Measurements from ENCODE around the gene KLHL40.

DNA sequence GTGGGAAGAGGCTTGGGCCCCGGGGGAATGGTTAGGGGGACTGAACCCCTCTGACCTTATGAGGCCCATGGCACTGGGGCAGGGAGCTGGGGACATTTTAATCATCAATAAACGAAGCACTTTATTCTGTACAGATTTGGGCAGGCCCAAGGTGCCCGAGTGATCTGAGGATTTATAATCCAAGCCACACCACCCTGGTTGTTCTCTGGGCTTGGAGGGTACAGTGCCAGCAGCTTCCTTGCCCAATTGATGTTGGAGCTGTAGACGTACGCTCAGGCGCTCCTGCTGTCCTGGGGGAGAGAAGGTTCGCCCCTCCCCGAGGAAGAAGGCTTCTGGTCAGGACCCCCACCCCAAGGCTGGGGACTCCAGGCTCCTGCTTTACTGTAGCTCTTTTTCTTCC is 19.3 kb upstream of the KLHL40 start:
- TF ChIP-seq, protein P1, sequence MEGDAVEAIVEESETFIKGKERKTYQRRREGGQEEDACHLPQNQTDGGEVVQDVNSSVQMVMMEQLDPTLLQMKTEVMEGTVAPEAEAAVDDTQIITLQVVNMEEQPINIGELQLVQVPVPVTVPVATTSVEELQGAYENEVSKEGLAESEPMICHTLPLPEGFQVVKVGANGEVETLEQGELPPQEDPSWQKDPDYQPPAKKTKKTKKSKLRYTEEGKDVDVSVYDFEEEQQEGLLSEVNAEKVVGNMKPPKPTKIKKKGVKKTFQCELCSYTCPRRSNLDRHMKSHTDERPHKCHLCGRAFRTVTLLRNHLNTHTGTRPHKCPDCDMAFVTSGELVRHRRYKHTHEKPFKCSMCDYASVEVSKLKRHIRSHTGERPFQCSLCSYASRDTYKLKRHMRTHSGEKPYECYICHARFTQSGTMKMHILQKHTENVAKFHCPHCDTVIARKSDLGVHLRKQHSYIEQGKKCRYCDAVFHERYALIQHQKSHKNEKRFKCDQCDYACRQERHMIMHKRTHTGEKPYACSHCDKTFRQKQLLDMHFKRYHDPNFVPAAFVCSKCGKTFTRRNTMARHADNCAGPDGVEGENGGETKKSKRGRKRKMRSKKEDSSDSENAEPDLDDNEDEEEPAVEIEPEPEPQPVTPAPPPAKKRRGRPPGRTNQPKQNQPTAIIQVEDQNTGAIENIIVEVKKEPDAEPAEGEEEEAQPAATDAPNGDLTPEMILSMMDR (IDR thresholded peaks at IDR 0.05; ENCODE audit: extremely low read depth in 1 of 2, insufficient read depth in 1 of 2, low read depth in 1 of 2, low read length in 2 of 2): no peak
- TF ChIP-seq POLR2A (IDR thresholded peaks at IDR 0.05; ENCODE audit: low read depth, low read length) (peak; percentile 16), JUN (IDR thresholded peaks at IDR 0.05; ENCODE audit: borderline replicate concordance, insufficient read depth, insufficient read length, low read depth) (no peak), POLR2AphosphoS5 (IDR thresholded peaks at IDR 0.05; ENCODE audit: insufficient read depth, low read depth, low read length) (no peak), FOS (IDR thresholded peaks at IDR 0.05; ENCODE audit: borderline replicate concordance, insufficient read depth, low read length) (no peak), EZH2 (IDR thresholded peaks at IDR 0.05; ENCODE audit: borderline replicate concordance, low read depth, low read length, severe bottlenecking) (no peak), MYC (IDR thresholded peaks at IDR 0.05; ENCODE audit: low read depth, low read length) (no peak)
- TF ChIP-seq, protein P2, sequence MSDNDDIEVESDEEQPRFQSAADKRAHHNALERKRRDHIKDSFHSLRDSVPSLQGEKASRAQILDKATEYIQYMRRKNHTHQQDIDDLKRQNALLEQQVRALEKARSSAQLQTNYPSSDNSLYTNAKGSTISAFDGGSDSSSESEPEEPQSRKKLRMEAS (IDR thresholded peaks at IDR 0.05; ENCODE audit: insufficient read depth, insufficient read length): no peak
